ENCODE measurements around the gene CERT1. TPM values are rescaled to one million over a fixed set of nuclear protein-coding genes. Genes with fewer than 3 reads are reported as not detected.

CERT1 gene
- total RNA-seq, 5 donors from 2014 or later (not counting 1 experiment from before 2014, with no cell fraction given), result 35.7 to 39.4 (median 38.0) TPM

- H3K9me3 ChIP-seq, result no peaks in the 10 kb centered on the region
- Mint-ChIP-seq H3K36me3 (peaks cover 43% of the 10 kb centered on the region), H3K27ac (no peak overlapping the region), H3K4me3 (no peak overlapping the region), H3K4me1 (no peaks in the 10 kb centered on the region), H3K9me3 (no peaks in the 10 kb centered on the region), H3K27me3 (no peaks in the 10 kb centered on the region)
- H3K4me3 ChIP-seq (ENCODE audit: control insufficient read depth in 1 of 2, extremely low read depth in 1 of 2, low read length in 1 of 2), result no peak overlapping the region
- no peaks in the 10 kb centered on the region for H3K27me3 ChIP-seq (replicated peaks in 1 of 2; ENCODE audit: control insufficient read depth in 2 of 2, extremely low read depth in 1 of 2, insufficient read depth in 2 of 2, low read length in 1 of 2)
- no peak for DNase-seq
- no peaks in the 10 kb centered on the region for H3K4me1 ChIP-seq (ENCODE audit: control insufficient read depth in 1 of 2, extremely low read depth in 1 of 2, insufficient read depth in 2 of 2, low read length in 2 of 2)
- H3K36me3 ChIP-seq (ENCODE audit: control insufficient read depth in 2 of 2, extremely low read depth in 1 of 2, insufficient read depth in 1 of 2, low read length in 1 of 2), result peaks cover 7 to 58% of the 10 kb centered on the region in 2 donors
- no peak overlapping the region for H3K27ac ChIP-seq (ENCODE audit: low read length)
- ATAC-seq (replicated peaks in 1 of 4), result no peak
- CTCF ChIA-PET, result interaction anchor here in 1 of 2 donors (0.6 to 0.7 kb wide), 3 partner anchors 145 to 965 kb away, joined by 3 to 4 read pairs (median 4); partner anchors contain the start of gene ANKRD31
- POLR2A ChIA-PET, result no interaction called here
- 33% methylated on average over 1 of the region's 4 CpGs for WGBS (ENCODE audit: insufficient coverage)
These were observed 130.0 kb downstream of the CERT1 start for GRCh38 chr5:75381456-75381855.

GRCh38 chr5:75380099-75380498 lies 131.3 kb downstream of the CERT1 start:
- Histone ChIP-seq H3K27me3 (replicated peaks in 1 of 2; ENCODE audit: control insufficient read depth in 2 of 2, extremely low read depth in 1 of 2, insufficient read depth in 2 of 2, low read length in 1 of 2) (no peaks in the 10 kb centered on the region), H3K4me1 (ENCODE audit: control insufficient read depth in 1 of 2, extremely low read depth in 1 of 2, insufficient read depth in 2 of 2, low read length in 2 of 2) (no peaks in the 10 kb centered on the region), H3K9me3 (no peaks in the 10 kb centered on the region), H3K27ac (ENCODE audit: low read length) (no peak overlapping the region), H3K36me3 (ENCODE audit: control insufficient read depth in 2 of 2, extremely low read depth in 1 of 2, insufficient read depth in 1 of 2, low read length in 1 of 2) (peaks cover 6 to 54% of the 10 kb centered on the region in 2 donors), H3K4me3 (ENCODE audit: control insufficient read depth in 1 of 2, extremely low read depth in 1 of 2, low read length in 1 of 2) (no peak overlapping the region)
- Mint-ChIP-seq H3K36me3 (peaks cover 50% of the 10 kb centered on the region), H3K27me3 (no peaks in the 10 kb centered on the region), H3K4me1 (no peaks in the 10 kb centered on the region), H3K27ac (no peak overlapping the region), H3K4me3 (no peak overlapping the region), H3K9me3 (no peaks in the 10 kb centered on the region)
- no CpG with 5 or more reads among the region's 1 CpG for WGBS (ENCODE audit: insufficient coverage)
- ChIA-PET POLR2A (no interaction called here), CTCF (interaction anchor here in 1 of 2 donors (0.6 kb wide), 1 partner anchor 129 kb away, joined by 4 read pairs; no protein-coding TSS in a partner anchor)
- no peak for ATAC-seq (replicated peaks in 1 of 4)
- no peak for DNase-seq

- H3K4me1 Mint-ChIP-seq, result no peaks in the 10 kb centered on the region
- no peak overlapping the region for H3K27ac ChIP-seq (ENCODE audit: low read length)
- H3K36me3 ChIP-seq (ENCODE audit: control insufficient read depth in 2 of 2, extremely low read depth in 1 of 2, insufficient read depth in 1 of 2, low read length in 1 of 2), result peaks cover 0 to 39% of the 10 kb centered on the region in 2 donors
- H3K4me3 Mint-ChIP-seq, result no peak overlapping the region
- no peak overlapping the region for H3K4me3 ChIP-seq (ENCODE audit: control insufficient read depth in 1 of 2, extremely low read depth in 1 of 2, low read length in 1 of 2)
- H3K9me3 ChIP-seq, result no peaks in the 10 kb centered on the region
- H3K27me3 ChIP-seq (replicated peaks in 1 of 2; ENCODE audit: control insufficient read depth in 2 of 2, extremely low read depth in 1 of 2, insufficient read depth in 2 of 2, low read length in 1 of 2), result no peaks in the 10 kb centered on the region
- CTCF ChIA-PET, result interaction anchor here in 1 of 2 donors (0.6 kb wide), 1 partner anchor 699 kb away, joined by 4 read pairs; no protein-coding TSS in a partner anchor
- peaks cover 44% of the 10 kb centered on the region for H3K36me3 Mint-ChIP-seq
- H3K27ac Mint-ChIP-seq, result no peak overlapping the region
- H3K9me3 Mint-ChIP-seq, result no peaks in the 10 kb centered on the region
- no peaks in the 10 kb centered on the region for H3K4me1 ChIP-seq (ENCODE audit: control insufficient read depth in 1 of 2, extremely low read depth in 1 of 2, insufficient read depth in 2 of 2, low read length in 2 of 2)
- H3K27me3 Mint-ChIP-seq, result no peaks in the 10 kb centered on the region
- no CpG with 5 or more reads among the region's 4 CpGs for WGBS (ENCODE audit: insufficient coverage)
- DNase-seq (no peak), ATAC-seq (replicated peaks in 1 of 4) (no peak)
- POLR2A ChIA-PET, result interaction anchor here in 1 of 2 donors (0.5 kb wide), 1 partner anchor 20 kb away, joined by 3 read pairs; no protein-coding TSS in a partner anchor
These were observed 136.0 kb downstream of the CERT1 start for GRCh38 chr5:75375414-75375813.

DNA sequence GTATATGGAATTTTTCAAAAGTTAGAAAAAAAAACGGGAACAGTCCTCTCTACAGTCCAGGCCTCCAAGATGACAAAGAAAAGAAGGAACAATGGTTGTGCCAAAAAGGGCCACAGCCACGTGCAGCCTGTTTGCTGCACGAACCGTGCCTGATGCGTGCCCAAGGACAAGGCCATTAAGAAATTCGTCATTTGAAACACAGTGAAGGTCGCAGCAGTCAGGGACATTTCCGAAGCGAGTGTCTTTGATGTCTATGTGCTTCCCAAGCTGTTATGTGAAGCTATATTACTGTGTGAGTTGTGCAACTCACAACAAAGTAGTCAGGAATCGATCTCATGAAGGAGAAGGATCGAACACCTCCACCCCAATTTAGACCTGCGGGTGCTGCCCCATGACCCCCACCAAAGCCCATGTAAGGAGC lies 137.0 kb downstream of the CERT1 start:
- CTCF ChIA-PET, result interaction anchor here in 1 of 2 donors (0.5 kb wide), 1 partner anchor 447 kb away, joined by 6 read pairs; no protein-coding TSS in a partner anchor
- 96% methylated on average over 7 of the region's 12 CpGs for WGBS (ENCODE audit: insufficient coverage)
- ATAC-seq (replicated peaks in 1 of 4), result no peak

DNA sequence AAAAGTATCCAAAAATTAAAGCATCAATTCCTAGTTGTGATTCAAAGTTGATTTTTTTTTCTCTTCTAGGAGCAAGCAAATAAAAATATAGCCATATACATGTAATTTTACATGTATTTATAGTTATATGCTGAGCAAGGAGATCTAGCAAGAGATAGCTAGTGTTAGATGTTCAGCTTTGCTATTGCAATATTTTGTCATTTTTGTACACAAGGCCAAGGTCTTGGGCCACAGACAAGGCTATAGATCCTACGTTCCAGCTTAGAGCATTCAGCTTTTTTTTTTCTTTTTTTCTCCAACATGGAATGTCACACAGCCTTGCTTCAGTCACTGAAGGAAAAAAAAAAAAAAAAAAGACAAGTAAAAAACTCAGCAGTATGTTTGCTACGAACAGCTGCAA lies 137.6 kb downstream of the CERT1 start:
- ChIA-PET POLR2A (interaction anchor here in 1 of 2 donors (0.7 kb wide), 1 partner anchor 9 kb away, joined by 7 read pairs; no protein-coding TSS in a partner anchor), CTCF (interaction anchor here (0.5 to 0.7 kb wide), 4 partner anchors 447 to 1753 kb away, joined by 3 to 6 read pairs (median 6); no protein-coding TSS in a partner anchor)
- Mint-ChIP-seq H3K9me3 (no peaks in the 10 kb centered on the region), H3K27me3 (no peaks in the 10 kb centered on the region), H3K4me1 (no peaks in the 10 kb centered on the region), H3K36me3 (peaks cover 35% of the 10 kb centered on the region), H3K4me3 (no peak overlapping the region), H3K27ac (no peak overlapping the region)
- ATAC-seq (replicated peaks in 1 of 4), result no peak
- peaks cover 0 to 26% of the 10 kb centered on the region in 2 donors for H3K36me3 ChIP-seq (ENCODE audit: control insufficient read depth in 2 of 2, extremely low read depth in 1 of 2, insufficient read depth in 1 of 2, low read length in 1 of 2)
- no peak for DNase-seq
- no CpG with 5 or more reads among the region's 2 CpGs for whole genome bisulfite sequencing (ENCODE audit: insufficient coverage)
- no peak overlapping the region for H3K27ac ChIP-seq (ENCODE audit: low read length)
- H3K4me1 ChIP-seq (ENCODE audit: control insufficient read depth in 1 of 2, extremely low read depth in 1 of 2, insufficient read depth in 2 of 2, low read length in 2 of 2), result no peaks in the 10 kb centered on the region
- H3K27me3 ChIP-seq (replicated peaks in 1 of 2; ENCODE audit: control insufficient read depth in 2 of 2, extremely low read depth in 1 of 2, insufficient read depth in 2 of 2, low read length in 1 of 2), result no peaks in the 10 kb centered on the region
- no peaks in the 10 kb centered on the region for H3K9me3 ChIP-seq
- no peak overlapping the region for H3K4me3 ChIP-seq (ENCODE audit: control insufficient read depth in 1 of 2, extremely low read depth in 1 of 2, low read length in 1 of 2)

More for the DNA sequence above, 137.0 kb downstream of the CERT1 start:
- H3K27me3 Mint-ChIP-seq, result no peaks in the 10 kb centered on the region
- Histone ChIP-seq H3K27ac (ENCODE audit: low read length) (no peak overlapping the region), H3K4me3 (ENCODE audit: control insufficient read depth in 1 of 2, extremely low read depth in 1 of 2, low read length in 1 of 2) (no peak overlapping the region), H3K36me3 (ENCODE audit: control insufficient read depth in 2 of 2, extremely low read depth in 1 of 2, insufficient read depth in 1 of 2, low read length in 1 of 2) (peaks cover 0 to 31% of the 10 kb centered on the region in 2 donors), H3K27me3 (replicated peaks in 1 of 2; ENCODE audit: control insufficient read depth in 2 of 2, extremely low read depth in 1 of 2, insufficient read depth in 2 of 2, low read length in 1 of 2) (no peaks in the 10 kb centered on the region), H3K9me3 (no peaks in the 10 kb centered on the region), H3K4me1 (ENCODE audit: control insufficient read depth in 1 of 2, extremely low read depth in 1 of 2, insufficient read depth in 2 of 2, low read length in 2 of 2) (no peaks in the 10 kb centered on the region)
- H3K36me3 Mint-ChIP-seq, result peaks cover 37% of the 10 kb centered on the region
- POLR2A ChIA-PET, result no interaction called here
- H3K9me3 Mint-ChIP-seq, result no peaks in the 10 kb centered on the region
- no peak for DNase-seq
- H3K4me3 Mint-ChIP-seq, result no peak overlapping the region
- no peak overlapping the region for H3K27ac Mint-ChIP-seq
- no peaks in the 10 kb centered on the region for H3K4me1 Mint-ChIP-seq

DNA sequence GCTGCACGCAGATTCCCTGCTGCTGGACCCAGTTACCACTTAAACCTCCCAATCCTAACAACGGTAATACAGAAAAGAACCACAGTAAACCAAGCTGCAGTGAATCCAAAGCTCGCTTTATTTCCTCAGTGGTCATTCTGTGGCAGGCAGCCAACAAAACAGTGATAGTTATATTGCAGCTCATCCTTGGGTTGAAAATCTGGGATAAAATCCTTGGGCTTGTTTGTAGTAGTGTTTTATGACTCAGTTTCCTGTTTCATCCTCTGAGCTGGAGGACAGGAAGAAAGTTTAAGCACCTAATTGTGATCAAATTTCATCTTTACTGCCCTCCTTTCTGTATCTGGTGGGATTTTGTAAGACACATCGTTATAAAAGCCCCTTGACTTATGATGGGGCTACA lies 143.0 kb downstream of the CERT1 start:
- H3K27ac ChIP-seq (ENCODE audit: low read length), result no peak overlapping the region
- Mint-ChIP-seq H3K27ac (no peak overlapping the region), H3K36me3 (peaks cover 13% of the 10 kb centered on the region), H3K4me3 (no peak overlapping the region), H3K9me3 (no peaks in the 10 kb centered on the region), H3K4me1 (peaks cover 0 to 4% (median 4%) of the 10 kb centered on the region in 3 donors), H3K27me3 (no peaks in the 10 kb centered on the region)
- ChIA-PET CTCF (no interaction called here), POLR2A (interaction anchor here in 1 of 2 donors (0.7 kb wide), 1 partner anchor 123 kb away, joined by 5 read pairs; no protein-coding TSS in a partner anchor)
- no peaks in the 10 kb centered on the region for H3K4me1 ChIP-seq (ENCODE audit: control insufficient read depth in 1 of 2, extremely low read depth in 1 of 2, insufficient read depth in 2 of 2, low read length in 2 of 2)
- ATAC-seq (replicated peaks in 1 of 4), result no peak
- H3K36me3 ChIP-seq (ENCODE audit: control insufficient read depth in 2 of 2, extremely low read depth in 1 of 2, insufficient read depth in 1 of 2, low read length in 1 of 2), result peaks cover 0 to 5% of the 10 kb centered on the region in 2 donors
- H3K9me3 ChIP-seq, result no peaks in the 10 kb centered on the region
- WGBS (ENCODE audit: insufficient coverage), result 100% methylated on average over 3 of the region's 4 CpGs
- H3K4me3 ChIP-seq (ENCODE audit: control insufficient read depth in 1 of 2, extremely low read depth in 1 of 2, low read length in 1 of 2), result no peak overlapping the region
- DNase-seq, result no peak
- H3K27me3 ChIP-seq (replicated peaks in 1 of 2; ENCODE audit: control insufficient read depth in 2 of 2, extremely low read depth in 1 of 2, insufficient read depth in 2 of 2, low read length in 1 of 2), result no peaks in the 10 kb centered on the region
